Measurements from ENCODE around the gene FOSL2. TPM values are rescaled to one million over a fixed set of nuclear protein-coding genes. Genes with fewer than 3 reads are reported as not detected.

The FOSL2 gene
- total and polyA plus RNA-seq, 2 experiments from 2014 or later: 0.60 to 4.3 TPM

DNA sequence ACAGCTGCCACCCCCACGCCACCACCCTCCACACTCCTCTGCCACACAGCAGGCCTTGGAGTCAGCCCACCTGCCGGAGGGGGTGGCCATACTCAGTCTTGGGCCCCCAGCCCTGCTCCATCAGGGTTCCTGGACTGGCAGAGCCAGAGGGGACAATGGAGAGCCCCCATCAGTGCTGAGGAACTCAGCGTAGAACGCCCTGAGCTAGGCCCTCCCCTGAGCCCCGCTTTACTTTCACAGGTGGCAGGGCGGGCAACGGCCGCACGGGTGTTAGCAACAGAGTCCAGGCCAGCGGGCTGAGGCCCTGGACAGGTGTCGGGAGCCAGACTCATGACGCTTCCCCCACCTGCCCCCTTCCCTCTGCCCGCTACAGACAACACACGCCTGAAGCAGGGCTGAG, 47.1 kb downstream of the FOSL2 start (continued):
- TF ChIP-seq, protein P1, sequence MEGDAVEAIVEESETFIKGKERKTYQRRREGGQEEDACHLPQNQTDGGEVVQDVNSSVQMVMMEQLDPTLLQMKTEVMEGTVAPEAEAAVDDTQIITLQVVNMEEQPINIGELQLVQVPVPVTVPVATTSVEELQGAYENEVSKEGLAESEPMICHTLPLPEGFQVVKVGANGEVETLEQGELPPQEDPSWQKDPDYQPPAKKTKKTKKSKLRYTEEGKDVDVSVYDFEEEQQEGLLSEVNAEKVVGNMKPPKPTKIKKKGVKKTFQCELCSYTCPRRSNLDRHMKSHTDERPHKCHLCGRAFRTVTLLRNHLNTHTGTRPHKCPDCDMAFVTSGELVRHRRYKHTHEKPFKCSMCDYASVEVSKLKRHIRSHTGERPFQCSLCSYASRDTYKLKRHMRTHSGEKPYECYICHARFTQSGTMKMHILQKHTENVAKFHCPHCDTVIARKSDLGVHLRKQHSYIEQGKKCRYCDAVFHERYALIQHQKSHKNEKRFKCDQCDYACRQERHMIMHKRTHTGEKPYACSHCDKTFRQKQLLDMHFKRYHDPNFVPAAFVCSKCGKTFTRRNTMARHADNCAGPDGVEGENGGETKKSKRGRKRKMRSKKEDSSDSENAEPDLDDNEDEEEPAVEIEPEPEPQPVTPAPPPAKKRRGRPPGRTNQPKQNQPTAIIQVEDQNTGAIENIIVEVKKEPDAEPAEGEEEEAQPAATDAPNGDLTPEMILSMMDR (conservative IDR thresholded peaks at IDR 0.05; ENCODE audit: low read depth in 2 of 2): no peak
- no peak for TF ChIP-seq ZNF331 (CRISPR knock-in tag; IDR thresholded peaks at IDR 0.05; ENCODE audit: low read depth)
- TF ChIP-seq, protein P2, sequence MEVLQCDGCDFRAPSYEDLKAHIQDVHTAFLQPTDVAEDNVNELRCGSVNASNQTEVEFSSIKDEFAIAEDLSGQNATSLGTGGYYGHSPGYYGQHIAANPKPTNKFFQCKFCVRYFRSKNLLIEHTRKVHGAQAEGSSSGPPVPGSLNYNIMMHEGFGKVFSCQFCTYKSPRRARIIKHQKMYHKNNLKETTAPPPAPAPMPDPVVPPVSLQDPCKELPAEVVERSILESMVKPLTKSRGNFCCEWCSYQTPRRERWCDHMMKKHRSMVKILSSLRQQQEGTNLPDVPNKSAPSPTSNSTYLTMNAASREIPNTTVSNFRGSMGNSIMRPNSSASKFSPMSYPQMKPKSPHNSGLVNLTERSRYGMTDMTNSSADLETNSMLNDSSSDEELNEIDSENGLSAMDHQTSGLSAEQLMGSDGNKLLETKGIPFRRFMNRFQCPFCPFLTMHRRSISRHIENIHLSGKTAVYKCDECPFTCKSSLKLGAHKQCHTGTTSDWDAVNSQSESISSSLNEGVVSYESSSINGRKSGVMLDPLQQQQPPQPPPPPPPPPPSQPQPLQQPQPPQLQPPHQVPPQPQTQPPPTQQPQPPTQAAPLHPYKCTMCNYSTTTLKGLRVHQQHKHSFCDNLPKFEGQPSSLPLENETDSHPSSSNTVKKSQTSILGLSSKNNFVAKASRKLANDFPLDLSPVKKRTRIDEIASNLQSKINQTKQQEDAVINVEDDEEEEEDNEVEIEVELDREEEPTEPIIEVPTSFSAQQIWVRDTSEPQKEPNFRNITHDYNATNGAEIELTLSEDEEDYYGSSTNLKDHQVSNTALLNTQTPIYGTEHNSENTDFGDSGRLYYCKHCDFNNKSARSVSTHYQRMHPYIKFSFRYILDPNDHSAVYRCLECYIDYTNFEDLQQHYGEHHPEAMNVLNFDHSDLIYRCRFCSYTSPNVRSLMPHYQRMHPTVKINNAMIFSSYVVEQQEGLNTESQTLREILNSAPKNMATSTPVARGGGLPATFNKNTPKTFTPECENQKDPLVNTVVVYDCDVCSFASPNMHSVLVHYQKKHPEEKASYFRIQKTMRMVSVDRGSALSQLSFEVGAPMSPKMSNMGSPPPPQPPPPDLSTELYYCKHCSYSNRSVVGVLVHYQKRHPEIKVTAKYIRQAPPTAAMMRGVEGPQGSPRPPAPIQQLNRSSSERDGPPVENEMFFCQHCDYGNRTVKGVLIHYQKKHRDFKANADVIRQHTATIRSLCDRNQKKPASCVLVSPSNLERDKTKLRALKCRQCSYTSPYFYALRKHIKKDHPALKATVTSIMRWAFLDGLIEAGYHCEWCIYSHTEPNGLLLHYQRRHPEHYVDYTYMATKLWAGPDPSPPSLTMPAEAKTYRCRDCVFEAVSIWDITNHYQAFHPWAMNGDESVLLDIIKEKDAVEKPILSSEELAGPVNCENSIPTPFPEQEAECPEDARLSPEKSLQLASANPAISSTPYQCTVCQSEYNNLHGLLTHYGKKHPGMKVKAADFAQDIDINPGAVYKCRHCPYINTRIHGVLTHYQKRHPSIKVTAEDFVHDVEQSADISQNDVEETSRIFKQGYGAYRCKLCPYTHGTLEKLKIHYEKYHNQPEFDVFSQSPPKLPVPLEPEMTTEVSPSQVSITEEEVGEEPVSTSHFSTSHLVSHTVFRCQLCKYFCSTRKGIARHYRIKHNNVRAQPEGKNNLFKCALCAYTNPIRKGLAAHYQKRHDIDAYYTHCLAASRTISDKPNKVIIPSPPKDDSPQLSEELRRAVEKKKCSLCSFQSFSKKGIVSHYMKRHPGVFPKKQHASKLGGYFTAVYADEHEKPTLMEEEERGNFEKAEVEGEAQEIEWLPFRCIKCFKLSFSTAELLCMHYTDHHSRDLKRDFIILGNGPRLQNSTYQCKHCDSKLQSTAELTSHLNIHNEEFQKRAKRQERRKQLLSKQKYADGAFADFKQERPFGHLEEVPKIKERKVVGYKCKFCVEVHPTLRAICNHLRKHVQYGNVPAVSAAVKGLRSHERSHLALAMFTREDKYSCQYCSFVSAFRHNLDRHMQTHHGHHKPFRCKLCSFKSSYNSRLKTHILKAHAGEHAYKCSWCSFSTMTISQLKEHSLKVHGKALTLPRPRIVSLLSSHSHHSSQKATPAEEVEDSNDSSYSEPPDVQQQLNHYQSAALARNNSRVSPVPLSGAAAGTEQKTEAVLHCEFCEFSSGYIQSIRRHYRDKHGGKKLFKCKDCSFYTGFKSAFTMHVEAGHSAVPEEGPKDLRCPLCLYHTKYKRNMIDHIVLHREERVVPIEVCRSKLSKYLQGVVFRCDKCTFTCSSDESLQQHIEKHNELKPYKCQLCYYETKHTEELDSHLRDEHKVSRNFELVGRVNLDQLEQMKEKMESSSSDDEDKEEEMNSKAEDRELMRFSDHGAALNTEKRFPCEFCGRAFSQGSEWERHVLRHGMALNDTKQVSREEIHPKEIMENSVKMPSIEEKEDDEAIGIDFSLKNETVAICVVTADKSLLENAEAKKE (CRISPR knock-in tag; IDR thresholded peaks at IDR 0.05): no peak

DNA sequence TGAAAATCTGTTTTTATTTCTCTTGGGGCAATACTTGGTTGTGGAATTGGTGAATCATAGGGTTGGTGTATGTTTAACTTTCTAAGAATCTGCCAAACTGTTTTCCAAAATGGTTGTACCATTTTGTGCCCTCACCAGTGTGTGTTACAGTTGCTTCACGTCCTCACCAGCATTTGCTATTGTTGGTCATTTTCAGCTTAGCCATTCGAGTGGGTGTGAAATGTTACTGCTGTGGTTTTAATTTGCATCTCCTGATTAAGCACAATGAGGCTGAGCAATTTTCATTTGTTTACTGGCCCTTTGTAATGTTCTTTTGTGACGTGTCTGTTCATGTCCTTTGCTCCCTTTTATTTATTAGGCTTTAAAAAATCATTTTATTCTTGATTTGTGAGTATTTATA, 49.7 kb downstream of the FOSL2 start:
- DNase-seq (ENCODE audit: low spot score) (no peak), ATAC-seq (no peak)
- H3K27ac ChIP-seq (ENCODE audit: low read depth): no peak overlapping the region
- no peaks in the 10 kb centered on the region for H3K79me2 ChIP-seq (replicated peaks; ENCODE audit: insufficient read depth)
- H3K4me1 ChIP-seq (ENCODE audit: insufficient read depth): no peaks in the 10 kb centered on the region
- H3K4me3 ChIP-seq: no peak overlapping the region
- Mint-ChIP-seq H3K27ac (no peak overlapping the region), H3K4me1 (no peaks in the 10 kb centered on the region), H3K36me3 (ENCODE audit: low read depth) (no peaks in the 10 kb centered on the region), H3K9me3 (no peaks in the 10 kb centered on the region), H3K4me3 (no peak overlapping the region), H3K27me3 (ENCODE audit: insufficient read depth, low read depth, poor library complexity) (peaks cover 5% of the 10 kb centered on the region)
- no peak for TF ChIP-seq ZNF331 (CRISPR knock-in tag; IDR thresholded peaks at IDR 0.05; ENCODE audit: low read depth)
- no peak for TF ChIP-seq POLR2AphosphoS5 (IDR thresholded peaks at IDR 0.05; ENCODE audit: low read depth)
- TF ChIP-seq ZNF114 (CRISPR knock-in tag; IDR thresholded peaks at IDR 0.05): no peak
- no peak for TF ChIP-seq STAT1 (IDR thresholded peaks at IDR 0.05; ENCODE audit: unreplicated experiment)
- no peak for TF ChIP-seq JUNB (IDR thresholded peaks at IDR 0.05; ENCODE audit: unreplicated experiment)
- TF ChIP-seq, protein P1 (conservative IDR thresholded peaks at IDR 0.05; ENCODE audit: low read depth in 2 of 2): no peak
- H3K36me3 ChIP-seq (ENCODE audit: insufficient read depth): no peaks in the 10 kb centered on the region
- no peaks in the 10 kb centered on the region for H3F3A ChIP-seq (replicated peaks; ENCODE audit: low read depth)
- no peaks in the 10 kb centered on the region for H4K20me1 ChIP-seq (replicated peaks; ENCODE audit: insufficient read depth)
- no peak overlapping the region for H2AFZ ChIP-seq
- no peak overlapping the region for H3K4me2 ChIP-seq
- H3K9me2 ChIP-seq (ENCODE audit: insufficient read depth): no peaks in the 10 kb centered on the region
- no peaks in the 10 kb centered on the region for H3K27me3 ChIP-seq (ENCODE audit: insufficient read depth)
